Tibial artery (tissue), 4 donors: Measurements from ENCODE around the gene SHROOM3.
A peak's percentile ranks its signal among the peaks of the same experiment; 100 is the strongest.

Source experiments
- DNase-seq, 2 donors: peaks; one replicate each; pipeline ENCODE4 v3.0.0-alpha.2; 2019
- H3K27ac ChIP-seq, 2 donors: fragments of 200-600 bp; sonication (generic) in 1 of 2; 1 replicate in 1 of 2; 2 replicates in 1 of 2; pipeline ENCODE4 v1.5.1; 2018 to 2019; ENCODE audit warnings: mild to moderate bottlenecking in 1 of 2
- H3K27me3 ChIP-seq, 2 donors: fragments of 200-600 bp; sonication (generic) in 1 of 2; one replicate each; pipeline versions ENCODE4 v1.5.1 to v1.6.0; 2016 to 2019
- H3K36me3 ChIP-seq, 3 donors: fragments of 200-600 bp; sonication (generic) in 2 of 3; one replicate each; pipeline ENCODE4 v1.5.1; 2016 to 2019; ENCODE audit warnings: mild to moderate bottlenecking in 2 of 3
- H3K4me1 ChIP-seq, 4 donors: fragments of 200-600 bp; sonication (generic) in 2 of 4; 1 replicate in 3 of 4; 2 replicates in 1 of 4; pipeline ENCODE4 v1.5.1; 2016 to 2019
- H3K4me3 ChIP-seq, 2 donors: fragments of 200-600 bp; sonication (generic) in 1 of 2; 1 replicate in 1 of 2; 2 replicates in 1 of 2; pipeline ENCODE4 v1.5.1; 2018 to 2019; ENCODE audit warnings: mild to moderate bottlenecking in 2 of 2
- H3K9me3 ChIP-seq, 3 donors: fragments of 200-600 bp; sonication (generic) in 1 of 3; one replicate each; pipeline ENCODE4 v1.5.1; 2016 to 2019
- intact Hi-C: fragments of 100-400 bp; cut with DNase I; formaldehyde crosslinking; loops from one replicate; pipeline ENCODE4 v1.15.0; 2023; ENCODE audit warnings: low total_unique reads
- TF ChIP-seq, protein P1 (sequence below), 2 experiments: fragments of 200-600 bp in 1 of 2; fragments of 450-650 bp in 1 of 2; IDR thresholded peaks; one replicate each; pipeline ENCODE4 v1.5.1; 2017 to 2019; ENCODE audit warnings: antibody characterized with exemption in 2 of 2, mild to moderate bottlenecking in 1 of 2, moderate library complexity in 1 of 2

SHROOM3 gene

DNA sequence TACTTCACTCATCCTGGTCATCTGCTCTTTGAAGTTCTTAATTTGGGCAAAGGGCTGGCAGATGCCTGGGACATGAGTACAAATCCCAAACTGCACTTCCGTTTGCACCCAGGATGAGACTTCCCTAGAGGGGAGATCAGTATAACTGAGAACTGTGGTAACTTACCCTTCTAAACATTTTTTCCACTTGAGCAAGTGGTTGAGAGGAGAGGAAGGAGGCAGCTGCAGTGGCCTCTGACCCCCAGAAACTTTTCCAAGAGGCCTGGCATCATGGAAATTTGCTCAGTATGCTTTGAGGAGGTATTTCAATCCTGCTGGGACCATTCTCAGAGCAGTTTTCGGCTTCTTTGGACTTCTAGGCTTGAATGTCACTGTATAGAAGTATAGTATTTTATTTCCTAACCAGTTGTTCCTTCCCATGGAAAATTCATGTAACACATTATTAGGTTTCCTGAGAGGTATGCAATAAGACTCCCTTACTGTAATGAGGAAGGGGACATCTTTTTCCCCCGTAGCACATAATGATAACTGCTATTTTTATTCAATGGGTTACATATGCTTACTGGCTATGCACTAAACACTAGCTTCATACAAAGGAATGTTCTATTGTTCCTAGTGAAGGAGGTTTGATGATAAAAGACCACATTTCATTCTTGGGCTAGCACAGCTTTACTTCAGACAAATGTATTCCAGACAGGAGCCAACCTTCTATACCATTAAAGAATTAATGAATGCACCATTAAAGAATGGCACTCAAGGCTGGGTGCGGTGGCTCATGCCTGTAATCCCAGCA lies 129.3 kb downstream of the SHROOM3 start:
- Histone ChIP-seq H3K9me3 (no peaks in the 10 kb centered on the region), H3K27ac (peak overlapping the region; percentile 73 to 75), H3K4me1 (peaks cover 0 to 64% (median 36%) of the 10 kb centered on the region in 4 donors), H3K36me3 (no peaks in the 10 kb centered on the region), H3K27me3 (no peaks in the 10 kb centered on the region), H3K4me3 (no peak overlapping the region)
- intact Hi-C loops, result no loop called here
- no peak for DNase-seq
- TF ChIP-seq, protein P1, sequence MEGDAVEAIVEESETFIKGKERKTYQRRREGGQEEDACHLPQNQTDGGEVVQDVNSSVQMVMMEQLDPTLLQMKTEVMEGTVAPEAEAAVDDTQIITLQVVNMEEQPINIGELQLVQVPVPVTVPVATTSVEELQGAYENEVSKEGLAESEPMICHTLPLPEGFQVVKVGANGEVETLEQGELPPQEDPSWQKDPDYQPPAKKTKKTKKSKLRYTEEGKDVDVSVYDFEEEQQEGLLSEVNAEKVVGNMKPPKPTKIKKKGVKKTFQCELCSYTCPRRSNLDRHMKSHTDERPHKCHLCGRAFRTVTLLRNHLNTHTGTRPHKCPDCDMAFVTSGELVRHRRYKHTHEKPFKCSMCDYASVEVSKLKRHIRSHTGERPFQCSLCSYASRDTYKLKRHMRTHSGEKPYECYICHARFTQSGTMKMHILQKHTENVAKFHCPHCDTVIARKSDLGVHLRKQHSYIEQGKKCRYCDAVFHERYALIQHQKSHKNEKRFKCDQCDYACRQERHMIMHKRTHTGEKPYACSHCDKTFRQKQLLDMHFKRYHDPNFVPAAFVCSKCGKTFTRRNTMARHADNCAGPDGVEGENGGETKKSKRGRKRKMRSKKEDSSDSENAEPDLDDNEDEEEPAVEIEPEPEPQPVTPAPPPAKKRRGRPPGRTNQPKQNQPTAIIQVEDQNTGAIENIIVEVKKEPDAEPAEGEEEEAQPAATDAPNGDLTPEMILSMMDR (IDR thresholded peaks at IDR 0.05), result no peak

DNA sequence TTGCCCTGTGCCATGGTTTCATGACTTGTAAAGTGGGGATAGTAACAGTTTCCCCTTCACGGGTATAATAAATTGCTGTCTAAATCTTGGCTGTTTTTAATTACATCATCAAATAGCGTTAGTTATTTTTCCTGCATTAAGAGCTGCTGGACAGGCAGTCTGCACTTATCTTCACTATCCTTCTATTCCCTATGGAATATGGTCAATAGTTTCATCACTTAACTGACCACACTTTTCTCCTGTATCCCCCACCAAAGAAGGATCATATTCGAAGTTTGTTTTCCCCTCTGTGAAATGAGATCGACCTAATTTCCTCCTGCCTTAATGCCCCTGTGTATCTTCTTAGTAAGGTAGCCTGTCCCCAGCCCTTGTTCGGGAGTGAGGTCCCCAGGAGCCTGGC lies 133.2 kb downstream of the SHROOM3 start:
- intact Hi-C loops, result no loop called here
- Histone ChIP-seq H3K9me3 (no peaks in the 10 kb centered on the region), H3K27me3 (no peaks in the 10 kb centered on the region), H3K4me3 (no peak overlapping the region), H3K36me3 (no peaks in the 10 kb centered on the region), H3K27ac (no peak overlapping the region), H3K4me1 (peaks cover 0 to 54% (median 35%) of the 10 kb centered on the region in 4 donors)
- TF ChIP-seq, protein P1 (IDR thresholded peaks at IDR 0.05), result no peak
- DNase-seq, result no peak

DNA sequence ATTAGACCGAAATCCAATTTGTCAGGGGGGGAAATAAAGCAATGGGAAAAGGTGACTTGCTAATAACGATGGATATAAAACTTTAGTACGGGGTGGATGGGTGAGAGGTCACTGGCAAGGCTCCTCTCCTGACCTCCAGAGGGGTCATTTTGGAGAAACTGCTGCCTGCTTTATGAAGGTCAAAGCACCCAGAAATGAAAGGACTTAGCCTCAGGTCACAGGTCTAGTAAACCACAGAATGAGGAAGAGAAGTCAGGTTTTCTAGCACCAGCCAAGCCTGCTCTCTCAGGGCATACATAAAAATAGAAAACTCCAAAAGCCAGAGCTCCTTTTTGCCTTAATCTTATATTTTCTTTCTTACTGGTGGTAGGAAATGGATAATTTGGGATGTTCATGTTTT lies 134.2 kb downstream of the SHROOM3 start:
- Histone ChIP-seq H3K4me3 (no peak overlapping the region), H3K27me3 (no peaks in the 10 kb centered on the region), H3K36me3 (no peaks in the 10 kb centered on the region), H3K9me3 (no peaks in the 10 kb centered on the region), H3K4me1 (peaks cover 0 to 44% (median 26%) of the 10 kb centered on the region in 4 donors), H3K27ac (no peak overlapping the region)
- intact Hi-C loops, result no loop called here
- TF ChIP-seq, protein P1 (IDR thresholded peaks at IDR 0.05), result no peak
- DNase-seq, result no peak

DNA sequence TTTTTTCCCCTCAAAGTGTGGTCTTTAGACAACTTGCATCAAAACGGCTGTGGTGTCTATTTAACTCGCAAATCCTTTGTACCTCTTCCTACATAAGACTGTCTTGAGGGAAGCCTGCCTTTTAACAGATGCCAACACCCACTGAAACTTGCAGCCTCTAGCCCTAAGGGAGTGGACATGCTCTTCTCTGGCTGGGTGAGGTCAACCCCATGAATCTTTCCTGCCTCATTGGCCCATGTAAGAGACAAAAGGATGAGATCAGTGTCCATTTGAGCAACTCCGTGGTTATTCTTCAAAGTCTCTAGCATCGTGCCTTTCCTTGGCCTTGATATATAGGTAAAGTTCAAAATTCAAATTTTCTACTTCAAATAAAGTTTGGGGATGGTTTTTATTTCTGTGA lies 134.7 kb downstream of the SHROOM3 start:
- Histone ChIP-seq H3K27me3 (no peaks in the 10 kb centered on the region), H3K36me3 (no peaks in the 10 kb centered on the region), H3K4me3 (no peak overlapping the region), H3K27ac (no peak overlapping the region), H3K9me3 (no peaks in the 10 kb centered on the region), H3K4me1 (peaks cover 0 to 40% (median 23%) of the 10 kb centered on the region in 4 donors)
- TF ChIP-seq, protein P1 (IDR thresholded peaks at IDR 0.05), result no peak
- intact Hi-C loops, result no loop called here
- no peak for DNase-seq

DNA sequence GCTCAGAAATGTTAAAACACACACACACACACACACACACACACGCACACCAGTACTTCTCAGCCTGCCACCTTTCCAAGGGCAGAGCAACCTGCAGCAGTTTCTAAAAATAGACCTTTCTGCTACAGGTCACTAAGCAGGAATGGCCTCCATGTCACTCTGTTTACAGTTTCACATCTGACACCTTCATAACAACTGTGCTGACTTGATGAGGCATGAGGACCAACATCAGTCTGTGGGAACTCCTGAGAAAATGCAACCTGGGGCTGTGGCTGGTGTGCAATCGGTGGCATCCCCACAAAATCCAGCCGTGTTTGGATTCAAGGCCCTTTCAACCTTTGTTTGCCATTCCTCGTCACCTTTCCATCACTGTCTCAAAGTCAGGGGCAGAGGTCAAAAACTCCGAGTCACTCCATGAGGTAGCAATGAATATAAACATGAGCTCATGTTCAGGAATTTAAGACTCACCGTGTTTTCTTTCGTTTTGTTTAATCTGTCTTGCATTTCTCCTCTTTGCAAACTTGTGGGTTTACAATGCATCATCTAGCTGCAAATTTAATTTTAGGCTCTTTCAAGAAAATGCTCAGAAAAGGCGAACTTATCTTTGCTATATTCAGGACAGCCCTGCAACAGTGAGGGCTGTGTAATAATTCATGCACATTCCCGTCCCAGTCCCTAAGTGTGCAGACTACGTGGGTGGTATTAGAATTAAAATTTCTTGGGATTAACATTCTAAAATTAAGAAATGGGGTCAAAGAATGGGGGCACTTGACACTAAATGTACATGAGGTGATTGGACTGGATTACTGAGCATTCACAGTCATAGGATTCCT lies 135.3 kb downstream of the SHROOM3 start:
- Histone ChIP-seq H3K4me3 (peak overlapping the region in 1 of 2 donors; percentile 9), H3K9me3 (no peaks in the 10 kb centered on the region), H3K27ac (peak overlapping the region in 1 of 2 donors; percentile 32), H3K36me3 (no peaks in the 10 kb centered on the region), H3K4me1 (peaks cover 0 to 36% (median 23%) of the 10 kb centered on the region in 4 donors), H3K27me3 (no peaks in the 10 kb centered on the region)
- intact Hi-C loops, result no loop called here
- TF ChIP-seq, protein P1 (IDR thresholded peaks at IDR 0.05), result no peak
- no peak for DNase-seq
